GM23338 (cell line): ENCODE measurements around the gene CHAC1. TPM values are rescaled to one million over a fixed set of nuclear protein-coding genes. Genes with fewer than 3 reads are reported as not detected.

Experiments used
- ATAC-seq: fragments of 200-7000 bp; cut with Tn5 transposase; 3 replicates; pipeline ENCODE4 v1.9.1; 2020
- DNase-seq: peaks from one replicate; pipeline ENCODE4 v3.0.0-alpha.2; 2015; ENCODE audit warnings: low spot score
- H2AFZ ChIP-seq: fragments of 200-600 bp; sonication (generic); 2 replicates; pipeline ENCODE4 v1.8.0; 2016; ENCODE audit warnings: antibody characterized with exemption, mild to moderate bottlenecking, moderate library complexity
- H3F3A ChIP-seq: fragments of 200-600 bp; sonication (generic); replicated peaks from 2 replicates; pipeline ENCODE4 v1.8.0; 2017; ENCODE audit warnings: antibody characterized with exemption, mixed run types, low read depth
- H3K27ac ChIP-seq: fragments of 200-600 bp; sonication (generic); 2 replicates; pipeline ENCODE4 v1.6.1; 2016; ENCODE audit warnings: low read depth
- H3K27me3 ChIP-seq: fragments of 200-600 bp; sonication (generic); 2 replicates; pipeline ENCODE4 v1.8.0; 2016; ENCODE audit warnings: mild to moderate bottlenecking, mixed run types, moderate library complexity; ENCODE audit not compliant: insufficient read depth
- H3K36me3 ChIP-seq: fragments of 200-600 bp; sonication (generic); 2 replicates; pipeline ENCODE4 v1.8.0; 2016; ENCODE audit warnings: mild to moderate bottlenecking; ENCODE audit not compliant: insufficient read depth
- H3K4me1 ChIP-seq: fragments of 200-600 bp; sonication (generic); 2 replicates; pipeline ENCODE4 v1.8.0; 2016; ENCODE audit warnings: mild to moderate bottlenecking, moderate library complexity; ENCODE audit not compliant: insufficient read depth
- H3K4me2 ChIP-seq: fragments of 200-600 bp; sonication (generic); 2 replicates; pipeline ENCODE4 v1.7.1; 2017; ENCODE audit warnings: mixed run types
- H3K4me3 ChIP-seq: fragments of 200-600 bp; sonication (generic); 2 replicates; pipeline ENCODE4 v1.6.1; 2016; ENCODE audit warnings: mixed run types
- H3K79me2 ChIP-seq: fragments of 200-600 bp; sonication (generic); replicated peaks from 2 replicates; pipeline ENCODE4 v1.8.0; 2017; ENCODE audit warnings: mild to moderate bottlenecking; ENCODE audit not compliant: insufficient read depth
- H3K9me2 ChIP-seq: fragments of 200-600 bp; sonication (generic); 2 replicates; pipeline ENCODE4 v1.8.0; 2017; ENCODE audit not compliant: insufficient read depth
- H4K20me1 ChIP-seq: fragments of 200-600 bp; sonication (generic); replicated peaks from 2 replicates; pipeline ENCODE4 v1.8.0; 2017; ENCODE audit warnings: mild to moderate bottlenecking; ENCODE audit not compliant: insufficient read depth
- H3K27ac Mint-ChIP-seq: 2 replicates; pipeline ENCODE4 v1.8.0; 2020; ENCODE audit warnings: inconsistent platforms, mild to moderate bottlenecking, moderate library complexity, mixed read lengths
- H3K27me3 Mint-ChIP-seq: 3 replicates; pipeline ENCODE4 v1.8.0; 2022; ENCODE audit warnings: low read depth, mild to moderate bottlenecking, moderate library complexity, mixed read lengths, inconsistent platforms; ENCODE audit not compliant: insufficient read depth, poor library complexity
- H3K36me3 Mint-ChIP-seq: 3 replicates; pipeline ENCODE4 v1.8.0; 2021; ENCODE audit warnings: low read depth, mild to moderate bottlenecking, inconsistent platforms, moderate library complexity, mixed read lengths
- H3K4me1 Mint-ChIP-seq: 3 replicates; pipeline ENCODE4 v1.8.0; 2020; ENCODE audit warnings: mild to moderate bottlenecking, inconsistent platforms, mixed read lengths
- H3K4me3 Mint-ChIP-seq: 3 replicates; pipeline ENCODE4 v1.8.0; 2021; ENCODE audit warnings: moderate library complexity, mild to moderate bottlenecking, inconsistent platforms, mixed read lengths
- H3K9me3 Mint-ChIP-seq: 3 replicates; pipeline ENCODE4 v1.8.0; 2020; ENCODE audit warnings: moderate library complexity, mild to moderate bottlenecking, inconsistent platforms, mixed read lengths
- CTCF ChIP-seq, 2 experiments: fragments of 200-600 bp in 1 of 2; sonication (generic) in 1 of 2; conservative IDR thresholded peaks; 2 replicates each; pipeline versions ENCODE4 v1.5.1 to v1.6.1; 2016 to 2017; ENCODE audit warnings: antibody characterized with exemption in 2 of 2, low read depth in 2 of 2, mild to moderate bottlenecking in 2 of 2, moderate library complexity in 1 of 2
- ETS1 ChIP-seq: IDR thresholded peaks from 2 replicates; pipeline ENCODE4 v1.6.1; 2016; ENCODE audit warnings: antibody characterized with exemption
- EZH2 ChIP-seq: fragments of 200-600 bp; sonication (generic); IDR thresholded peaks from one replicate; pipeline ENCODE4 v1.8.0; 2017; ENCODE audit warnings: antibody characterized with exemption, mild to moderate bottlenecking, low read depth; ENCODE audit not compliant: unreplicated experiment
- EZH2phosphoT487 ChIP-seq: fragments of 200-600 bp; sonication (generic); IDR thresholded peaks from one replicate; pipeline ENCODE4 v1.8.1; 2018; ENCODE audit warnings: antibody characterized with exemption; ENCODE audit not compliant: unreplicated experiment
- JUNB ChIP-seq: IDR thresholded peaks from one replicate; pipeline ENCODE4 v1.6.1; 2016; ENCODE audit warnings: antibody characterized with exemption; ENCODE audit not compliant: unreplicated experiment
- REST ChIP-seq: IDR thresholded peaks from one replicate; pipeline ENCODE4 v1.6.1; 2018; ENCODE audit warnings: antibody characterized with exemption; ENCODE audit not compliant: unreplicated experiment
- STAT1 ChIP-seq: IDR thresholded peaks from one replicate; pipeline ENCODE4 v1.6.1; 2016; ENCODE audit warnings: antibody characterized with exemption; ENCODE audit not compliant: unreplicated experiment
- ZNF114 ChIP-seq: fragments of 250-450 bp; sonication (Bioruptor Pico); IDR thresholded peaks from 2 replicates; pipeline ENCODE4 v1.5.0; 2020; ENCODE audit warnings: mild to moderate bottlenecking, moderate library complexity
- ZNF462 ChIP-seq: fragments of 250-450 bp; sonication (Bioruptor Pico); IDR thresholded peaks from 2 replicates; pipeline ENCODE4 v1.5.0; 2020; ENCODE audit warnings: mild to moderate bottlenecking, moderate library complexity
- polyA plus RNA-seq: library from polyadenylated mRNA; unstranded; fragments of >200 nt; fragmentation: Nextera tagmentation; extraction: Ambion mirVana; gene quantifications from 2 replicates; pipeline ENCODE4 v1.2.1, GENCODE V29; 2016
- total RNA-seq: library from RNA; depleted of rRNA; stranded (reverse); fragments of >200 nt; shearing (Covaris generic); gene quantifications from 2 replicates; pipeline ENCODE4 v1.2.3, GENCODE V29; 2014

The CHAC1 gene
- total and polyA plus RNA-seq, 2 experiments from 2014 or later = 73.0 to 124 TPM

GRCh38 chr15:40908095-40908494 lies 45.2 kb upstream of the CHAC1 start (continued):
- TF ChIP-seq EZH2phosphoT487 (no peak), CTCF (conservative IDR thresholded peaks at IDR 0.05; ENCODE audit: low read depth in 2 of 2) (no peak), ETS1 (no peak)

GRCh38 chr15:40909662-40910630 lies 43.3 kb upstream of the CHAC1 start:
- H2AFZ ChIP-seq = no peak overlapping the region
- H3K4me3 ChIP-seq = no peak overlapping the region
- Mint-ChIP-seq H3K4me1 (peaks cover 43% of the 10 kb centered on the region), H3K9me3 (no peaks in the 10 kb centered on the region), H3K4me3 (no peak overlapping the region; the same call in 2 of the 3 replicates), H3K36me3 (peaks cover 6% of the 10 kb centered on the region; the same call in 2 of the 3 replicates), H3K27me3 (peaks cover 12% of the 10 kb centered on the region), H3K27ac (no peak overlapping the region)
- no peak overlapping the region for H3K4me2 ChIP-seq
- peaks cover 31% of the 10 kb centered on the region for H3K4me1 ChIP-seq
- H3F3A ChIP-seq = peaks cover 10% of the 10 kb centered on the region; the same call in 1 of the 2 replicates
- H3K27me3 ChIP-seq = no peaks in the 10 kb centered on the region
- H3K79me2 ChIP-seq = no peaks in the 10 kb centered on the region
- no peak overlapping the region for H3K27ac ChIP-seq
- DNase-seq (no peak), ATAC-seq (no peak)
- no peaks in the 10 kb centered on the region for H3K36me3 ChIP-seq
- H4K20me1 ChIP-seq = no peaks in the 10 kb centered on the region; the same call in 1 of the 2 replicates
- no peaks in the 10 kb centered on the region for H3K9me2 ChIP-seq
- no peak for TF ChIP-seq ETS1
- TF ChIP-seq ZNF114 (CRISPR knock-in tag) = no peak
- TF ChIP-seq EZH2 = no peak
- TF ChIP-seq ZNF462 = no peak
- TF ChIP-seq REST = no peak
- no peak for TF ChIP-seq JUNB
- no peak for TF ChIP-seq STAT1
